Gastrocnemius medialis (tissue), 4 donors: ENCODE results near the gene MS4A8. TPM values are rescaled to one million over a fixed set of nuclear protein-coding genes. Genes with fewer than 3 reads are reported as not detected.

Experiments
- ATAC-seq, 2 donors: fragments of 150-250 bp; one replicate each; pipeline ENCODE4 v1.9.1; 2016
- DNase-seq, 2 donors: peaks; one replicate each; pipeline ENCODE4 v3.0.0-alpha.2; 2019
- H3K27ac ChIP-seq, 4 donors: fragments of 200-600 bp; sonication (generic); 1 replicate in 1 of 4; 2 replicates in 3 of 4; pipeline ENCODE4 v1.5.1; 2016 to 2018; ENCODE audit warnings: mild to moderate bottlenecking in 2 of 4, moderate library complexity in 1 of 4
- H3K27me3 ChIP-seq, 3 donors: fragments of 200-600 bp; sonication (generic) in 2 of 3; 1 replicate in 1 of 3; 2 replicates in 2 of 3; pipeline versions ENCODE4 v1.5.1 to v1.6.0; 2016 to 2019; ENCODE audit warnings: mild to moderate bottlenecking in 1 of 3, moderate library complexity in 1 of 3
- H3K36me3 ChIP-seq, 2 donors: fragments of 200-600 bp; sonication (generic) in 1 of 2; one replicate each; pipeline ENCODE4 v1.5.1; 2017 to 2018
- H3K4me1 ChIP-seq, 2 donors: fragments of 200-600 bp; sonication (generic) in 1 of 2; one replicate each; pipeline ENCODE4 v1.5.1; 2016 to 2017; ENCODE audit warnings: mild to moderate bottlenecking in 2 of 2
- H3K4me3 ChIP-seq, 4 donors: fragments of 200-600 bp; sonication (generic) in 3 of 4; 1 replicate in 1 of 4; 2 replicates in 3 of 4; pipeline ENCODE4 v1.5.1; 2016 to 2019; ENCODE audit warnings: mild to moderate bottlenecking in 2 of 4
- H3K9me3 ChIP-seq, 3 donors: fragments of 200-600 bp; sonication (generic) in 2 of 3; 1 replicate in 1 of 3; 2 replicates in 2 of 3; pipeline ENCODE4 v1.5.1; 2016 to 2019
- CTCF ChIP-seq, 5 experiments: fragments of 450-650 bp in 3 of 5; fragments of 200-600 bp in 2 of 5; sonication (generic) in 2 of 5; IDR thresholded peaks in 4 of 5; conservative IDR thresholded peaks in 1 of 5; 1 replicate in 4 of 5; 2 replicates in 1 of 5; pipeline ENCODE4 v1.5.1; 2016 to 2019; ENCODE audit warnings: antibody characterized with exemption in 5 of 5, mild to moderate bottlenecking in 3 of 5, moderate library complexity in 3 of 5
- POLR2A ChIP-seq, 2 donors: fragments of 450-650 bp; IDR thresholded peaks; one replicate each; pipeline ENCODE4 v1.6.1; 2017; ENCODE audit warnings: antibody characterized with exemption in 2 of 2, mild to moderate bottlenecking in 2 of 2, moderate library complexity in 2 of 2
- in situ Hi-C, 4 donors: fragments of 200-750 bp; cut with MboI; loops; one replicate each; pipeline versions ENCODE4 v1.15.0 to v1.8.0; 2017; ENCODE audit warnings: low sequenced_read_pairs in 4 of 4
- intact Hi-C: fragments of 100-400 bp; cut with DNase I; formaldehyde crosslinking; loops from one replicate; pipeline ENCODE4 v1.15.1; 2023; ENCODE audit warnings: low total_unique reads
- total RNA-seq, 4 donors: library from RNA; depleted of rRNA; stranded (reverse); fragments of >200 nt; gene quantifications; one replicate each; pipeline versions ENCODE4 v1.1.0 to v1.2.3, GENCODE V29; 2016

The MS4A8 gene
- total RNA-seq, 4 donors from 2014 or later: 0.36 to 0.44 TPM; not detected in 2

GRCh38 chr11:60744114-60744513 lies 44.7 kb downstream of the MS4A8 start:
- no peak overlapping the region for H3K4me3 ChIP-seq
- intact Hi-C loops: no loop called here
- in situ Hi-C loops: no loop called here
- H3K9me3 ChIP-seq: no peaks in the 10 kb centered on the region
- no peaks in the 10 kb centered on the region for H3K27me3 ChIP-seq
- no peak for TF ChIP-seq CTCF (IDR thresholded peaks at IDR 0.05 in 4 of 5, conservative IDR thresholded peaks at IDR 0.05 in 1 of 5)
- H3K4me1 ChIP-seq: no peaks in the 10 kb centered on the region
- ATAC-seq (no peak), DNase-seq (no peak)
- no peaks in the 10 kb centered on the region for H3K36me3 ChIP-seq
- H3K27ac ChIP-seq: no peak overlapping the region

- ATAC-seq: no peak
- intact Hi-C loops: no loop called here
These were observed 48.0 kb downstream of the MS4A8 start for GRCh38 chr11:60747359-60747873.

GRCh38 chr11:60748225-60748624 lies 48.8 kb downstream of the MS4A8 start:
- ATAC-seq (no peak), DNase-seq (no peak)
- intact Hi-C loops: no loop called here
- Histone ChIP-seq H3K4me3 (no peak overlapping the region), H3K36me3 (no peaks in the 10 kb centered on the region), H3K4me1 (no peaks in the 10 kb centered on the region), H3K27ac (no peak overlapping the region), H3K9me3 (no peaks in the 10 kb centered on the region), H3K27me3 (peaks cover 0 to 2% (median 0%) of the 10 kb centered on the region in 3 donors)
- TF ChIP-seq CTCF (IDR thresholded peaks at IDR 0.05 in 4 of 5, conservative IDR thresholded peaks at IDR 0.05 in 1 of 5): no peak
- no peak for TF ChIP-seq POLR2A (IDR thresholded peaks at IDR 0.05)
- in situ Hi-C loops: no loop called here

More at GRCh38 chr11:60747359-60747873, 48.0 kb downstream of the MS4A8 start:
- in situ Hi-C loops: no loop called here
- Histone ChIP-seq H3K36me3 (no peaks in the 10 kb centered on the region), H3K27me3 (peaks cover 0 to 2% (median 0%) of the 10 kb centered on the region in 3 donors), H3K4me3 (no peak overlapping the region), H3K27ac (no peak overlapping the region), H3K4me1 (no peaks in the 10 kb centered on the region), H3K9me3 (no peaks in the 10 kb centered on the region)
- TF ChIP-seq POLR2A (IDR thresholded peaks at IDR 0.05): no peak
- TF ChIP-seq CTCF (IDR thresholded peaks at IDR 0.05 in 4 of 5, conservative IDR thresholded peaks at IDR 0.05 in 1 of 5): no peak
- DNase-seq: no peak

- DNase-seq (no peak), ATAC-seq (no peak)
- in situ Hi-C loops (no loop called here), intact Hi-C loops (no loop called here)
- Histone ChIP-seq H3K9me3 (no peaks in the 10 kb centered on the region), H3K4me3 (no peak overlapping the region), H3K36me3 (no peaks in the 10 kb centered on the region), H3K27ac (no peak overlapping the region), H3K4me1 (no peaks in the 10 kb centered on the region), H3K27me3 (peaks cover 0 to 2% (median 0%) of the 10 kb centered on the region in 3 donors)
- TF ChIP-seq CTCF (IDR thresholded peaks at IDR 0.05 in 4 of 5, conservative IDR thresholded peaks at IDR 0.05 in 1 of 5): no peak
- TF ChIP-seq POLR2A (IDR thresholded peaks at IDR 0.05): no peak
These were observed 49.4 kb downstream of the MS4A8 start for GRCh38 chr11:60748821-60749220.

GRCh38 chr11:60750911-60751310 lies 51.5 kb downstream of the MS4A8 start:
- no peak overlapping the region for H3K4me3 ChIP-seq
- H3K36me3 ChIP-seq: no peaks in the 10 kb centered on the region
- in situ Hi-C loops (no loop called here), intact Hi-C loops (no loop called here)
- DNase-seq: no peak
- H3K27me3 ChIP-seq: peaks cover 0 to 2% (median 0%) of the 10 kb centered on the region in 3 donors
- TF ChIP-seq POLR2A (IDR thresholded peaks at IDR 0.05): no peak
- H3K27ac ChIP-seq: no peak overlapping the region
- no peaks in the 10 kb centered on the region for H3K9me3 ChIP-seq
- no peaks in the 10 kb centered on the region for H3K4me1 ChIP-seq
- no peak for ATAC-seq
